Measurements from ENCODE around the gene NETO1. TPM values are rescaled to one million over a fixed set of nuclear protein-coding genes. Genes with fewer than 3 reads are reported as not detected.

The NETO1 gene
- total RNA-seq, 1 experiment from 2014 or later, result 12.9 TPM

DNA sequence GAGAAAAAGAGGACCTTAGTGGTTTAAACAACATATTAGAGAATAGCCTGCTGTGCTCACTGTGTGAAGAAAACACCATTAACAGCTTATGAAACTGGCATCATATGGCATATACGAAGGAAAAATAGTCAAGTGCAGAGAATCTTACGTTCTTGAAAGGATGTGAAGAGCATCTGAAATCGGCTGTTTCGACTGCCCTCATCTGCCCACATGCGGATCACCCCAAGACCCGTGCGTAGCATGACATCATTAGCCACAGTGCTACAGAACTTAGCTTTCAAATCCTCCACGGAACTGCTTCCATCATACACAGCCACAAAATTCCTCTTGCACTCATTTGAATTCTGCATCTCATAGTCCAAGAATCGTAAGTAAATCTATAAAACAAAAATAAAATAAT is 84.3 kb downstream of the NETO1 start:
- no peak overlapping the region for H3K27ac ChIP-seq (ENCODE audit: low read length)
- no peaks in the 10 kb centered on the region for H3K36me3 ChIP-seq (ENCODE audit: low read depth, low read length)
- CTCF ChIA-PET, result no interaction called here
- intact Hi-C loops (cut with micrococcal nuclease), result no loop called here
- H2AFZ ChIP-seq (ENCODE audit: low read length), result no peak overlapping the region
- DNase-seq (no peak), ATAC-seq (no peak)
- no peak overlapping the region for H3K9ac ChIP-seq (ENCODE audit: low read length)
- H3K9me2 ChIP-seq (replicated peaks; ENCODE audit: low read length), result no peaks in the 10 kb centered on the region
- no peaks in the 10 kb centered on the region for H3K79me2 ChIP-seq (ENCODE audit: low read length)
- no peaks in the 10 kb centered on the region for H3K9me3 ChIP-seq (ENCODE audit: low read length)
- no peak overlapping the region for H3K4me2 ChIP-seq (ENCODE audit: low read length)
- no peak for TF ChIP-seq EZH2phosphoT487 (IDR thresholded peaks at IDR 0.05; ENCODE audit: borderline replicate concordance, low read length)
- TF ChIP-seq EZH2 (IDR thresholded peaks at IDR 0.05; ENCODE audit: low read length, unreplicated experiment), result no peak
- TF ChIP-seq, protein P1, sequence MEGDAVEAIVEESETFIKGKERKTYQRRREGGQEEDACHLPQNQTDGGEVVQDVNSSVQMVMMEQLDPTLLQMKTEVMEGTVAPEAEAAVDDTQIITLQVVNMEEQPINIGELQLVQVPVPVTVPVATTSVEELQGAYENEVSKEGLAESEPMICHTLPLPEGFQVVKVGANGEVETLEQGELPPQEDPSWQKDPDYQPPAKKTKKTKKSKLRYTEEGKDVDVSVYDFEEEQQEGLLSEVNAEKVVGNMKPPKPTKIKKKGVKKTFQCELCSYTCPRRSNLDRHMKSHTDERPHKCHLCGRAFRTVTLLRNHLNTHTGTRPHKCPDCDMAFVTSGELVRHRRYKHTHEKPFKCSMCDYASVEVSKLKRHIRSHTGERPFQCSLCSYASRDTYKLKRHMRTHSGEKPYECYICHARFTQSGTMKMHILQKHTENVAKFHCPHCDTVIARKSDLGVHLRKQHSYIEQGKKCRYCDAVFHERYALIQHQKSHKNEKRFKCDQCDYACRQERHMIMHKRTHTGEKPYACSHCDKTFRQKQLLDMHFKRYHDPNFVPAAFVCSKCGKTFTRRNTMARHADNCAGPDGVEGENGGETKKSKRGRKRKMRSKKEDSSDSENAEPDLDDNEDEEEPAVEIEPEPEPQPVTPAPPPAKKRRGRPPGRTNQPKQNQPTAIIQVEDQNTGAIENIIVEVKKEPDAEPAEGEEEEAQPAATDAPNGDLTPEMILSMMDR (conservative IDR thresholded peaks at IDR 0.05; ENCODE audit: low read depth, low read length), result no peak
- H3K27me3 ChIP-seq (ENCODE audit: low read length), result no peaks in the 10 kb centered on the region
- POLR2A ChIA-PET (ENCODE audit: unreplicated experiment), result no interaction called here
- no TSS peak for BruUV-seq (replicated peaks)
- H3F3A ChIP-seq (ENCODE audit: low read length, unreplicated experiment), result no peaks in the 10 kb centered on the region
- no peaks in the 10 kb centered on the region for H3K4me1 ChIP-seq (ENCODE audit: insufficient read depth, low read length)
- H4K20me1 ChIP-seq (ENCODE audit: low read length), result no peaks in the 10 kb centered on the region
- no peak overlapping the region for H3K4me3 ChIP-seq (ENCODE audit: low read length)

DNA sequence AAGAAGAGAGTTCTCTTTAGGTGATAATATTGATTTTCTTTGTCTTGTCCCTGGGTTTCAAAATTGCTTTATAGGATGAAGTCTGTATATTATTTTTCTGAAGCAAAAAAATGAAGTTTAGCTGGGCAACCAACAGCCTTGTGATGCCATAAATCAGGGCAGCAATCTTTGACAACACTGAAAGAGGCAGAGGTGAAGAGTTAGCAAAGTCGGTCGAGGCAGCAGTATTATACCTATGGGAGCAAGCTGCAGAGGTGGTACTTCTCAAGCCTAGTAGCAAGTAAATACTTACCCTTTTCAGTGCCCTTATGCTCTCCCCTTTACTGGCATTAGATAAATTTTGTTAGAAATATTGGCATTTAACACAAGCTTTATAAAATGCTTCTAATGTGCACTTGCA is 92.9 kb downstream of the NETO1 start:
- POLR2A ChIA-PET (ENCODE audit: unreplicated experiment), result no interaction called here
- H3K9me2 ChIP-seq (replicated peaks; ENCODE audit: low read length), result no peaks in the 10 kb centered on the region
- no peak overlapping the region for H3K4me3 ChIP-seq (ENCODE audit: low read length)
- H3K4me2 ChIP-seq (ENCODE audit: low read length), result no peak overlapping the region
- no TSS peak for BruUV-seq (replicated peaks)
- H2AFZ ChIP-seq (ENCODE audit: low read length), result no peak overlapping the region
- TF ChIP-seq EZH2 (IDR thresholded peaks at IDR 0.05; ENCODE audit: low read length, unreplicated experiment) (no peak), EZH2phosphoT487 (IDR thresholded peaks at IDR 0.05; ENCODE audit: borderline replicate concordance, low read length) (no peak)
- TF ChIP-seq, protein P1 (conservative IDR thresholded peaks at IDR 0.05; ENCODE audit: low read depth, low read length), result no peak
- H3K79me2 ChIP-seq (ENCODE audit: low read length), result no peaks in the 10 kb centered on the region
- CTCF ChIA-PET, result no interaction called here
- H4K20me1 ChIP-seq (ENCODE audit: low read length), result no peaks in the 10 kb centered on the region
- H3K9ac ChIP-seq (ENCODE audit: low read length), result no peak overlapping the region
- H3K4me1 ChIP-seq (ENCODE audit: insufficient read depth, low read length), result no peaks in the 10 kb centered on the region
- DNase-seq (no peak), ATAC-seq (no peak)
- H3K27me3 ChIP-seq (ENCODE audit: low read length), result no peaks in the 10 kb centered on the region
- no peaks in the 10 kb centered on the region for H3F3A ChIP-seq (ENCODE audit: low read length, unreplicated experiment)
- no peaks in the 10 kb centered on the region for H3K36me3 ChIP-seq (ENCODE audit: low read depth, low read length)
- H3K27ac ChIP-seq (ENCODE audit: low read length), result no peak overlapping the region
- intact Hi-C loops (cut with micrococcal nuclease), result no loop called here
- H3K9me3 ChIP-seq (ENCODE audit: low read length), result no peaks in the 10 kb centered on the region

DNA sequence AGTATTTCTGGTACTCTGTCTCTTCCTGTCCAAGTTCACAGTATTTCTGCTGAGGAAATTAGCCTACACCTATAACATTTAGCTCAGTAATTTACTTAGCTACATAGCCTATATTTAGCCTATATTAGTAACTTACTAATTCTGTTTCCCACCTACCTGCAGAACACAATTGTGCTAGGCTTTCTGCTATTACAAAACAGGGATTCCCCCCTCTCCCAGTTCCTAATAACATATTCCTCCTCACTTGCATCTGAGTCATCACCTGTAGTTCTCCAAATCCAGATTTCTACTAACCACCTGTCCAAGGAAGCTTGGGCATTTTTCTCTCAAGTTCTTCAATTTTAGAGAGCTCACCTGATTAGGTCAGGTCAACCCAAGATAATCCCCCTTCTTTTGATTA is 94.9 kb downstream of the NETO1 start:
- H2AFZ ChIP-seq (ENCODE audit: low read length), result no peak overlapping the region
- intact Hi-C loops (cut with micrococcal nuclease), result no loop called here

More for the DNA sequence above, 94.9 kb downstream of the NETO1 start:
- H3K9me2 ChIP-seq (replicated peaks; ENCODE audit: low read length), result no peaks in the 10 kb centered on the region
- TF ChIP-seq, protein P1 (conservative IDR thresholded peaks at IDR 0.05; ENCODE audit: low read depth, low read length), result no peak
- no peak for TF ChIP-seq EZH2 (IDR thresholded peaks at IDR 0.05; ENCODE audit: low read length, unreplicated experiment)
- no peak for TF ChIP-seq EZH2phosphoT487 (IDR thresholded peaks at IDR 0.05; ENCODE audit: borderline replicate concordance, low read length)
- no peak for ATAC-seq
- H3F3A ChIP-seq (ENCODE audit: low read length, unreplicated experiment), result no peaks in the 10 kb centered on the region
- H3K27me3 ChIP-seq (ENCODE audit: low read length), result no peaks in the 10 kb centered on the region
- ChIA-PET POLR2A (ENCODE audit: unreplicated experiment) (no interaction called here), CTCF (no interaction called here)
- no peaks in the 10 kb centered on the region for H3K4me1 ChIP-seq (ENCODE audit: insufficient read depth, low read length)
- no TSS peak for BruUV-seq (replicated peaks)
- no peak overlapping the region for H3K9ac ChIP-seq (ENCODE audit: low read length)
- H3K79me2 ChIP-seq (ENCODE audit: low read length), result no peaks in the 10 kb centered on the region
- H3K4me2 ChIP-seq (ENCODE audit: low read length), result no peak overlapping the region
- no peaks in the 10 kb centered on the region for H4K20me1 ChIP-seq (ENCODE audit: low read length)
- DNase-seq, result no peak
- no peaks in the 10 kb centered on the region for H3K9me3 ChIP-seq (ENCODE audit: low read length)
- H3K27ac ChIP-seq (ENCODE audit: low read length), result no peak overlapping the region
- H3K36me3 ChIP-seq (ENCODE audit: low read depth, low read length), result no peaks in the 10 kb centered on the region
- no peak overlapping the region for H3K4me3 ChIP-seq (ENCODE audit: low read length)

Data from PC-3 (cell line).